Mesenchymal stem cell (in vitro differentiated cells and primary cell): Measurements from ENCODE around the gene RPSA. TPM values are rescaled to one million over a fixed set of nuclear protein-coding genes. Genes with fewer than 3 reads are reported as not detected.

Experiments used
- DNase-seq: peaks from one replicate; pipeline ENCODE4 v3.0.0-alpha.2; 2013
- H2AFZ ChIP-seq: one replicate; pipeline ENCODE4 v1.6.1; 2013; ENCODE audit warnings: low read depth, mild to moderate bottlenecking, control low read depth, inconsistent platforms, low read length, moderate library complexity
- H2AK5ac ChIP-seq: 2 replicates; pipeline ENCODE4 v1.6.1; 2013; ENCODE audit warnings: low read length, moderate library complexity, mild to moderate bottlenecking, inconsistent platforms; ENCODE audit not compliant: severe bottlenecking
- H2BK120ac ChIP-seq: one replicate; pipeline ENCODE4 v1.6.1; 2013; ENCODE audit warnings: low read depth, mild to moderate bottlenecking, inconsistent platforms, low read length, moderate library complexity
- H2BK12ac ChIP-seq, 2 experiments: one replicate each; pipeline ENCODE4 v1.6.1; 2013; ENCODE audit warnings: inconsistent platforms in 2 of 2, low read length in 2 of 2, mild to moderate bottlenecking in 2 of 2, moderate library complexity in 2 of 2, control low read depth in 1 of 2
- H2BK15ac ChIP-seq: one replicate; pipeline ENCODE4 v1.6.1; 2013; ENCODE audit warnings: mild to moderate bottlenecking, low read depth, inconsistent platforms; ENCODE audit not compliant: poor library complexity, severe bottlenecking
- H2BK5ac ChIP-seq: 2 replicates; pipeline ENCODE4 v1.6.1; 2013; ENCODE audit warnings: low read depth, mild to moderate bottlenecking, low read length, control low read depth, inconsistent platforms; ENCODE audit not compliant: poor library complexity, severe bottlenecking
- H3K14ac ChIP-seq, 2 experiments: one replicate each; pipeline ENCODE4 v1.6.1; 2013; ENCODE audit warnings: inconsistent platforms in 2 of 2, low read length in 2 of 2, control low read depth in 1 of 2, mild to moderate bottlenecking in 1 of 2, moderate library complexity in 1 of 2
- H3K18ac ChIP-seq, 2 experiments: one replicate each; pipeline ENCODE4 v1.6.1; 2013; ENCODE audit warnings: inconsistent platforms in 2 of 2, low read length in 2 of 2, control low read depth in 1 of 2, low read depth in 1 of 2, mild to moderate bottlenecking in 1 of 2
- H3K23ac ChIP-seq, 2 experiments: one replicate each; pipeline ENCODE4 v1.6.1; 2013; ENCODE audit warnings: inconsistent platforms in 2 of 2, low read length in 2 of 2, mild to moderate bottlenecking in 2 of 2, moderate library complexity in 2 of 2, control low read depth in 1 of 2
- H3K27ac ChIP-seq: 2 replicates; pipeline ENCODE4 v1.5.1; 2013; ENCODE audit warnings: mild to moderate bottlenecking, moderate library complexity, low read length, control low read depth, inconsistent platforms; ENCODE audit not compliant: poor library complexity, severe bottlenecking
- H3K27me3 ChIP-seq, 2 experiments: 2 replicates each; pipeline versions ENCODE4 v1.6.1 to v1.7.0; 2013; ENCODE audit warnings: low read length in 2 of 2, mild to moderate bottlenecking in 2 of 2, moderate library complexity in 2 of 2, control low read depth in 1 of 2, inconsistent platforms in 1 of 2; ENCODE audit not compliant: control insufficient read depth in 1 of 2, insufficient read depth in 1 of 2
- H3K36me3 ChIP-seq, 2 experiments: 2 replicates each; pipeline versions ENCODE4 v1.6.1 to v1.7.0; 2013; ENCODE audit warnings: low read length in 2 of 2, control low read depth in 1 of 2, inconsistent platforms in 1 of 2, low read depth in 1 of 2, mild to moderate bottlenecking in 1 of 2; ENCODE audit not compliant: insufficient read depth in 2 of 2, control insufficient read depth in 1 of 2
- H3K4ac ChIP-seq, 2 experiments: one replicate each; pipeline ENCODE4 v1.6.1; 2013; ENCODE audit warnings: inconsistent platforms in 2 of 2, low read length in 2 of 2, mild to moderate bottlenecking in 2 of 2, moderate library complexity in 2 of 2, control low read depth in 1 of 2, low read depth in 1 of 2
- H3K4me1 ChIP-seq: 2 replicates; pipeline ENCODE4 v1.6.1; 2013; ENCODE audit warnings: low read depth, low read length, control low read depth; ENCODE audit not compliant: control insufficient read depth, insufficient read depth
- H3K4me2 ChIP-seq: 2 replicates; pipeline ENCODE4 v1.6.1; 2013; ENCODE audit warnings: low read length, mild to moderate bottlenecking, inconsistent platforms; ENCODE audit not compliant: poor library complexity, severe bottlenecking
- H3K4me3 ChIP-seq, 2 experiments: 2 replicates each; pipeline versions ENCODE4 v1.5.1 to v1.7.0; 2013; ENCODE audit warnings: low read length in 2 of 2, mild to moderate bottlenecking in 2 of 2, control low read depth in 1 of 2, low read depth in 1 of 2; ENCODE audit not compliant: insufficient read depth in 1 of 2
- H3K79me1 ChIP-seq: replicated peaks from 2 replicates; pipeline ENCODE4 v1.6.1; 2013; ENCODE audit warnings: mild to moderate bottlenecking, control low read depth, low read length, inconsistent platforms; ENCODE audit not compliant: poor library complexity, severe bottlenecking
- H3K9ac ChIP-seq: 2 replicates; pipeline ENCODE4 v1.7.0; 2013; ENCODE audit warnings: mild to moderate bottlenecking, low read length, moderate library complexity
- H3K9me3 ChIP-seq: 2 replicates; pipeline ENCODE4 v1.7.0; 2013; ENCODE audit warnings: mild to moderate bottlenecking, low read length; ENCODE audit not compliant: control insufficient read depth
- H4K8ac ChIP-seq: one replicate; pipeline ENCODE4 v1.6.1; 2013; ENCODE audit warnings: inconsistent platforms, mild to moderate bottlenecking, low read length, moderate library complexity
- H4K91ac ChIP-seq: one replicate; pipeline ENCODE4 v1.6.1; 2013; ENCODE audit warnings: mild to moderate bottlenecking, low read length, inconsistent platforms
- WGBS: methylation state at CpG from one replicate; pipeline ENCODE4 v1.1.7; 2013; ENCODE audit warnings: mixed read lengths; 5-methylcytosine and 5-hydroxymethylcytosine counted together
- small RNA-seq: library from polyadenylated mRNA; stranded (forward); fragments of <200 nt; extraction: miRNeasy Mini kit (QIAGEN cat#:217004); gene quantifications from one replicate; pipeline ENCODE3, GENCODE V24; 2013; ENCODE audit warnings: low read depth

RPSA gene

GRCh38 chr3:39460677-39461076 lies 54.2 kb downstream of the RPSA start:
- no peak overlapping the region for H3K4ac ChIP-seq
- no peak overlapping the region for H3K18ac ChIP-seq
- no peak overlapping the region for H2AK5ac ChIP-seq
- no peaks in the 10 kb centered on the region for H3K79me1 ChIP-seq
- H3K14ac ChIP-seq: no peak overlapping the region
- H3K4me2 ChIP-seq: no peak overlapping the region
- H2BK120ac ChIP-seq: no peak overlapping the region
- H3K36me3 ChIP-seq: no peaks in the 10 kb centered on the region
- no peak overlapping the region for H2AFZ ChIP-seq
- H2BK15ac ChIP-seq: no peak overlapping the region
- H3K4me1 ChIP-seq: no peaks in the 10 kb centered on the region
- no peak overlapping the region for H3K4me3 ChIP-seq
- 78% methylated on average over 2 of the region's 2 CpGs for WGBS
- no peaks in the 10 kb centered on the region for H3K9me3 ChIP-seq
- H4K91ac ChIP-seq: no peak overlapping the region
- H4K8ac ChIP-seq: no peak overlapping the region
- H3K9ac ChIP-seq: no peak overlapping the region
- H3K27ac ChIP-seq: no peak overlapping the region
- H2BK5ac ChIP-seq: no peak overlapping the region
- no peak overlapping the region for H2BK12ac ChIP-seq
- no peak overlapping the region for H3K23ac ChIP-seq
- H3K27me3 ChIP-seq: peaks cover 0 to 10% of the 10 kb centered on the region in 2 experiments
- DNase-seq: no peak

Small RNA genes within 50 kb of the gene (small RNA-seq; reads per million reads assigned to genes)
- not detected for gene SNORA6
- not detected for gene SNORA62
